NCI-H2196 (cell line): Measurements from ENCODE around the gene TNS4.

Experiments
- DNase-seq: peaks from one replicate; lab custom pipeline; 2025; ENCODE audit not compliant: unreplicated experiment; lab: John Stamatoyannopoulos, UW

The TNS4 gene

DNA sequence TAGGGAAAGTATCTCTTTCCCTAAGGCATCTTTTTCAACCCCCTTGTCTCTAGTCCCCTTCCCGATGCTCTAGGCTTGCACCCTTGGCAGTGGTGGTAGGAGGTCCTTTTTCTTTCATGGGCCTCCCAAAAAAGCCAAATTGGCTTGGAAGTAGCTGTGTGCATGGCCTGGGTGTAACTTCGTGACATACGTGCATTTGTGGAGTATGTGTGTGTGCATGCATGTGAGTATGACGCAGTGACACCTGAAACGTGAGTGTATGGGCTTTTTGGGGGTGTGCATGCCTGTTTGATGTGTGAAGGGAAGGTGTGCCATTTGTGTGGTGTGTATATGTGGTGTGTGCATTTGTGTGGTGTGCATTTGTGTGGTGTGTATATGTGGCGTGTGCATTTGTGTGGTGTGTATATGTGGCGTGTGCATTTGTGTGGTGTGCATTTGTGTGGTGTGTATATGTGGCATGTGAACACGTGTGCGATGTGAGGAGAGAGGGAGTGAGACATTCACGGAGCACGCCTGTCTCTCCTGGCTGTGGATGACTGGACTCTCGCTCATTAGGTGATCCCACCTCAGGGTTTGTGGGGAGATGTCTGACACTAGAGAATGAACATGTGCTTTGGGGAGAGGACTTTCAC, 42.5 kb downstream of the TNS4 start:
- DNase-seq = no peak

DNA sequence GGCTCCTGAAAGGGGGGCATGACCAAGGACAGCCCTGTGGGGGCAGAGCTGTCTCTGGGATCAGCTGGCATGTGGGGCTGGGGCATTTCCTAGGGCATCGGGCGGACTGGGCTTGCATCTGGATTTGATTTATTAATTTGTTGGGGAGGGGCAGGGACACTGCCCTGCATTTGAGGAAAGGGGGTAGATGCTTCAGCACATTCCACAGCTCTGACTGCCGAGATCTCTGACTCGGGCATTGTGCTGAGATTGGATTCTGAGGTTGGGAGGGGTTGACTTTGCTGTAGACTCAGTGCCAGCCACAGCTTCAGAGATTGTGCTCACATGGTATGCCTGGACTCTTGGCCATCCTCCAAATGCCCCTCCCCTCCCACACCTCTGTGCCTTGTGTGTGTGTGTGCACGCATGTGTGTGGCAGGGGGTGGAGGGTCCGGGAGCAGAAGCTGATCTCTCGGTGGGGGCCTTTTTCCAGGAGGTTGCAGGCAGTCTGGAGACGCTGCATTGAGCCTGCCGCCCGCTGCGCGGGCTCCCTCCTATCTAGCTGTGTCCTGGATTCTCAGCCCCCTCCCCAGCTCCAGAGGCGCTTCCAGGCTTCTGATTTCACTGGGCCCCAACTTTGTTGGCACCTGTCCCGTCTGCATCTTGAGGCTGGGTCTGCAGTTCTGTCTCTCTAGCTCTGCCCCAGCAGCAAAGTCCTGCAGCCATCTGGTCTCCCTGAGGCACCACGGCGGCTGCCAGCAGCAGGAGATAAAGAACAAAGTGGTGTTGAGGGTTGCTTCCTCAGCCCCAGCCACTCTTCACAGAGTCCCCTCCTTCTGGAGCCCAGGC, 43.2 kb downstream of the TNS4 start:
- DNase-seq = no peak

DNA sequence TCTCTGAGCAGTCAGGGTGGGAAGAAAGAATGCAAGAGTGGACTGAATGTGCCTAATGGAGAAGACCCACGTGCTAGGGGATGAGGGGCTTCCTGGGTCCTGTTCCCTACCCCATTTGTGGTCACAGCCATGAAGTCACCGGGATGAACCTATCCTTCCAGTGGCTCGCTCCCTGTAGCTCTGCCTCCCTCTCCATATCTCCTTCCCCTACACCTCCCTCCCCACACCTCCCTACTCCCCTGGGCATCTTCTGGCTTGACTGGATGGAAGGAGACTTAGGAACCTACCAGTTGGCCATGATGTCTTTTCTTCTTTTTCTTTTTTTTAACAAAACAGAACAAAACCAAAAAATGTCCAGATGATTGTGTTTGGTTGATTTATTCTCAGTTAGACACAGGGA, 44.1 kb downstream of the TNS4 start:
- DNase-seq = no peak

DNA sequence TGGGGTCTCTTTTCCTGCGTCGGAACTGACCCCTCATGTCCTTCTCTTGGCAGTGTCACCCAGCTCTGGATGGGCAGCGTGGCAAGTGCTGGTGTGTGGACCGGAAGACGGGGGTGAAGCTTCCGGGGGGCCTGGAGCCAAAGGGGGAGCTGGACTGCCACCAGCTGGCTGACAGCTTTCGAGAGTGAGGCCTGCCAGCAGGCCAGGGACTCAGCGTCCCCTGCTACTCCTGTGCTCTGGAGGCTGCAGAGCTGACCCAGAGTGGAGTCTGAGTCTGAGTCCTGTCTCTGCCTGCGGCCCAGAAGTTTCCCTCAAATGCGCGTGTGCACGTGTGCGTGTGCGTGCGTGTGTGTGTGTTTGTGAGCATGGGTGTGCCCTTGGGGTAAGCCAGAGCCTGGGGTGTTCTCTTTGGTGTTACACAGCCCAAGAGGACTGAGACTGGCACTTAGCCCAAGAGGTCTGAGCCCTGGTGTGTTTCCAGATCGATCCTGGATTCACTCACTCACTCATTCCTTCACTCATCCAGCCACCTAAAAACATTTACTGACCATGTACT, 44.9 kb downstream of the TNS4 start:
- no peak for DNase-seq

DNA sequence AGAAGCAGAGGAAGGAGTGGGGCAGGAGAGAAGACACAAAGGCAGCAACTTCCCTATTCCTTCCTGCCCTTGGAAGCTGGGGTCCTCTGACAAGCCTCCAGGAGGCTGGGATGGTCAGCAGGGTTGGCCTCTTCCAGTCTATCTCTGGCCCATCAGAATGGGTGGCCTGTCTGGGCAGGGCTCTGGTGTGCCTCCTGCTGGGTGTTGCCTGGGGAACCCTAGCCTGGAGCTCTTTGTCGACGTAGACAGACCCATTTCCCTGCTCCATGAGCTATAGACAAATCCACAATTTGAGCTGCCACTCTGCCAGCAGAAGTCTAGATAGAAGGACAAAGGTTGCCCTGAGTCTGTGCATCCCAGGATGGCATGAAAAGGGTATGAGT, 46.8 kb downstream of the TNS4 start:
- no peak for DNase-seq

DNA sequence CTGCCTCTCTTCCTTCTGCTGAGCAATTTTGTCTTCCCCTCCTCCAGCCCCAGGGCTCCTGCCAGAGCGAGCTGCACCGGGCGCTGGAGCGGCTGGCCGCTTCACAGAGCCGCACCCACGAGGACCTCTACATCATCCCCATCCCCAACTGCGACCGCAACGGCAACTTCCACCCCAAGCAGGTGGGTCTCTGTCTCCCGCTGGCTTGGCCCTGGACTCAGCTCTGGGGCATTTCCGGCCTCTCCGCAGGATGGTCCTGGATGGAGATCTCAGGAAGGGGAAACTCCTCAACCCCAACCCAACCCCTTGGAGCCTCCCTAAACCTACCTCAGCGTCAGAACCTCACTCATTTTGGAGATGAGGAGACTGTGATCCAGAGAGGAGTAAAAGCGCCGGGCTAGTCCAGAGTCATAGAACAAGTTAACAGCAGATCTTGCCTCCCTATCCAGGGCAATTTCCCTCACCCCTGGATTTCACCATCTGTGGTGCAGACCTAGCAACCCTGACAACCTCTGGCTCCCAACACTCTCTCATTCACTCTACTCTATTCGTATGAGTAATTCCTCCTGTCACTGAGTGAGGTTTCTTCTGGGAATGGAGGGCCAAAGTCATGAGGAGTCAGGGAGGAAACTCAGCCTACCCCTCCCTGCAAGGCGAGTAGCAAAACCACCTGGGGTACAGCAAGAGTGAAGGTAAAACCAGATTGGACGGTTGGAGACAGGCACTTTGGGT, 47.4 kb downstream of the TNS4 start:
- no peak for DNase-seq

DNA sequence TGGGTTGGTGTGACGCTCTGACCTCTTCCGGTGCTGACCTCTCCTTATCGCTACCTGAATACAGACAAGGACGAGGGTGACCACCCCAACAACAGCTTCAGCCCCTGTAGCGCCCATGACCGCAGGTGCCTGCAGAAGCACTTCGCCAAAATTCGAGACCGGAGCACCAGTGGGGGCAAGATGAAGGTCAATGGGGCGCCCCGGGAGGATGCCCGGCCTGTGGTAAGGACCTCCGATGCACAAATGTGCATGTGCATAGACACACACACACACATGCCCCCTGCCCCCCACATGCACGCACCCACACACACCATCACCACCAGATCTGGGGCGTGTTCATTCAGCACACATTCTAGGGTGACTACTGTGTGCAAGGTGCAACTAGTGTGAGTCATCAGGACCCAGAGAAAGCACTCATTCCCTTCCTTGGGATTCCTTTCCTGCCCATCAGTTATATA, 48.5 kb downstream of the TNS4 start:
- DNase-seq = no peak

DNA sequence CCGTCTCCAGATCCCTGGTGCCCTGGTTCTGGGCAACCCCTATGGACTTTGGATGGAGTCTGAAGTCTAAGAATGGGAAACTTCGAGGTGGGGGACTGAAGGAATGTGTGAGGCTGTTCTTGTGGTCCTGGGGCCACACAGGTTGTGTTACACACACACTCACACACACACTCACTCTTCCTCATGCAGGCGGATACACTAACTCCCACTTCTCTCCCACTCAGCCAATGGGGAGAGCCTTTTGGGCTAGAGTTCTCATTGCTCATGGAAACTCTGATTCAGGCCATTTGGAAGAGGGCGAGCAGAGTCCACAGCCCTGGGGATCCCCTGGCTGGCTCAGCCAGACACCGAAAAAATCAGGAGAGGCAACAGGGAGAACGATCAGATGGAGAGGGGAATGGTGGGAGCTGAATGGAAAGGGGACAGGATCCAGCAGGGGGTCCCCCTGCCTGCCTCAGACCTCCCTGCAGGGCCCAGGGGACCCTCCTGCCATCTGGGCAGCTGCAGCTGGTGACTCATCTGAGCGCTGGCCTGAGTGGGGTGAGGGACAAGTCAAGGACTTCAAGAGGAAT, 49.1 kb downstream of the TNS4 start:
- DNase-seq = no peak

DNA sequence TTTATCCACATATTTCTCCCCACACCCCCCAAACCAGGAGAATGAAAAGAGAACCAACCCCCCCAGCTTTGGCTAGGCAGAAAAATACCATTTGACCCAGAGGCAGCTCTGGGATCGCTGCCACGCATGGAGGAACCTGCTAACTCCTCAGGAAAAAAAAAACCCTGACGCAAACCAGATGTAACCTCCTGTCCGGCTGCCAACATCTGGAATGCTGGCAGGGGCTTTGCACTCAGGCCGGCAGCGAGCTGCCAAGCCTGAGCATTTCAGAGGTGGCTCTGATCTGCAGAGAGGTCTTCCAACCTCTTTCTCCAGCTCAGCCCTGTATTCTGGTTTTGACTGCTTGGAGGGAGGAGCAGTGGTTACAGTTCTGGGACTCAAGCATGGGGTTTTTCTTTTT, 50.0 kb downstream of the TNS4 start:
- DNase-seq = no peak

DNA sequence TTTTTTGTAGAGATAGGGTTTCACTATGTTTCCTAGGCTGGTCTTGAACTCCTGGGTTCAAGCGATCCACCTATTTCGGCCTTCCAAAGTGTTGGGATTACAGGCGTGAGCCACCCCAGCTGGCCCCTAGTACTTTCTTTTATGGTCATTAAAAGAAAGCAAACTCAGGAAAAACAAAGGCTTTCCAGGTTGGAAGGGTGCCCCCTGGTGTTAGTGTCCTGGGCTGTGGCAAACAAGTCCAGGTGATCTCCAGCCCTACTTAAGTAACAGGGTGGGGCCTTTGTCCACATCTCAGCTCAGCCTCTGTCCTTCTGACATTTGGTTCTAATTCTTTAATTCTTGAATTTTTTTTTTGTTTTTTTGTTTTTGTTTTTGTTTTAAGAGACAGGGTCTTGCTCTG, 51.2 kb downstream of the TNS4 start:
- DNase-seq = peak; percentile 3

DNA sequence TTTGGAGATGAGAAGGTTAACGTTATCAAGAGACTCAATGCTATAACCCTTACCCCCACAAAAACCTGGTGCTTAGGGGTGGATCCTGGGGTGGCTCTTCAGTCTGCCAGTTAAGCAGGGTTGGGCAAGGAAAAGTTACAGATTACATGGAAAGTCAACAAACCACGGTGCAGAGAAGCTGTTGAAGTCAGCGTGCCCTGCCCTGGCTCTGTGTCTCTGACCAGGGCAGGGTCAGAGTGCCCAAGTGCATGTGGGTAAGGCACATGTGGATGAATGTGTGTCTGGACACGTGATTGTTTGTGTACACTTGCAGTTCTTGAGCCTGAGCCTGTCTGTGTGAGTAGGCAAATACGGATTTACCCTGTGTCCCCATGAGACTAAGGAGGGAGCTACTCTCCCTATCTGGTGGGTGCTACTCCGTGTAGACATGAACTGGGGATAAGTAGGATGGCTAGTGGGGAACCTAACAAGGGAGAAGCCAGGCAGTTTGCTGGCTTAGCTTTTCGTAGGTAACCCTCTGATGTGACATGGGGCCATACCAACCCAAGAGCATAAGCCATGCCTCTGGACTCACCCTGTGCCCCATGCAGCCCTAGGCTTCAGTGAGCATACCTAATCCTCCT, 52.7 kb downstream of the TNS4 start:
- no peak for DNase-seq

DNA sequence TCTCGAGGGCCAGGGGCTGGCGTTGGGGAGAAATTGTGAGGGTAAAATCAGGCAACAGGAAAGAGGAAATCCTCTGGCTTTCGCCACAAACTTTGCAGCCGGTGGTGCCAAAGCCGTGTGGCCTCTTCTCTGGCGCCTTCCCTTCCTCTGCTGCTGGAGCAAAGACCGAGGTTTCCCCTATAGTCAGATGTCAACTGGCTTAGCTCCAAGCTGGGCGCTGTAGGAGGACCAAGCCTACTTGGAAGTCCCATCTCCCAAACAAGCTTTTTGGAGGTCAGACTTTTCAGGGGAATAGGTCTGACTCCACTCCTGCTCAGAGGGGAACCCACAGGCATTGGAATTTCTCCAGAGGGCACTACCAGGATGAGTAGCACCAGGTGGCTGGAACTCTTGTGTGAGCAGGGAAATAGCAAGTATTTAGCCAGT, 53.2 kb downstream of the TNS4 start:
- no peak for DNase-seq

DNA sequence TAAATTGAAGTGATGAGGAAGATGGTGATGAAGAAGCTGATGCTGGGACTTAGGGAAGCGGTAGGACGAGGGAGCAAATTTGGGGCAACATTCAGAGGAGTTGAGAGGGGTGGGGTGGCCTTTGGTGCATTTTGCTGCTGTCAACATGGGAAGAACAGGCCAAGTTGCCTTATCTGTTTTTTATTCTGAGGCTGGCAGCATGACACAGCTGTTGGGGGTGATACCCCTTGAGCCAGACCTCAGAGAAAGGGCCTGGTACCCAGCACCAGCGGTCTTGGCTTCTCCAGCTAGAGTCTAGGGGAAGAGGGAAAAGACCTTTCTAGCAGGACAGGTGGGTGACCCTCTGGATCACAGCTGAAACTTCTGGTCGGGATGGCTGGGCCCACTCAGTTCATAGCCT, 53.6 kb downstream of the TNS4 start:
- no peak for DNase-seq

DNA sequence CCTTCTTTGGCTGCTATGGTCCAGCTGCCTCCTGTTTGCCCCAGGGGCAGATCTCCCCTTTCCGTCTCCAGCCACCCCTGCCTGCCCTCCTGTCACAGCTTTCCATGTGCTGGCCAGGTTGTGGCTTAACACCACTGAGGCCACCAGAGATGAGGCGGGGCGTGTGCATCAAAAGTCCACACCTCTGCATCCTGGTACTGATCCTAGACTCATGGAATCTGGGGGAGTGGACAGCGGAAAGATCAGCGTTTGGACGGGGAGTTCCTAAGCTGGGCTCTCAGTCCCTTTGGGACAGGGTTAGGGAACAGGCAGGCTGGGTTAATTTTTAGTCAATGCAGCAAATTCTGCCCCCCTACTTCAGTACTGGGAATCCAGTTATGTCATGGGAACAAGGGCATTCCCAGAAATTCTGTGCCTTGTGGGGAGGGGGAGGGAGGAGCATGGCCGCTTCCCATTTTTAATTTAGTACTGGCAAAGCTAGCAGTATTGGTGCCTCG, 54.2 kb downstream of the TNS4 start:
- DNase-seq = no peak

DNA sequence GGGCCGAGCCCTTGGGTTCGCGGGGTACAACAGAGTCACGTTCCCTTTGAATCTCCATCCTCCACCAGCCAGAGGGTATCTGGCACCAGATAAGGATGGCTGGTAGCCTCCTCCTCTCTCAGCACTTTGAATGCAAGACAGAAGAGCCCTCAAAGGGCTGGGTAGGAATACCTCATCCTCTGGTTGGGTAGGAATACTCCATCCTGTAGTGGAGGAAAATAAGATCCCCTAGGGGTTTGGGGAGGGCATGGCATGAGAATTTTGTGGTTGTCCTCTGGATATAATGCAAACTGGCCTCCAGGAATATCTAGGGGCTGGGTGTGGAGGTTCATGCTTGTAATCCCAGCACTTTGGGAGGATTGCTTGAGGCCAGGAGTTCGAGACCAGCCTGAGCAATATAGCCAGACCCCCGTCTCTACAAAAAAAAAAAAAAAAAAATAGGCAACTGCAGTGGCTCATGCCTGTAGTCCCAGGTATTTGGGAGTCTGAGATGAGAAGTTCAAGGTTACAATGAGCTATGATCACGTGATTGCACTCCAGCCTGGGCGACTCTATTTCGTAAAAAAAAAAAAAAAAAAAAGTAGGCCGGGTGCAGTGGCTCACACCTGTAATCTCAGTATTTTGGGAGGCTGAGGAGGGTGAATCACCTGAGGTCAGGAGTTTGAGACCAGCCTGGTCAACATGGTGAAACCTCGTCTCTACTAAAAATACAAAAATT, 55.5 kb downstream of the TNS4 start:
- no peak for DNase-seq

DNA sequence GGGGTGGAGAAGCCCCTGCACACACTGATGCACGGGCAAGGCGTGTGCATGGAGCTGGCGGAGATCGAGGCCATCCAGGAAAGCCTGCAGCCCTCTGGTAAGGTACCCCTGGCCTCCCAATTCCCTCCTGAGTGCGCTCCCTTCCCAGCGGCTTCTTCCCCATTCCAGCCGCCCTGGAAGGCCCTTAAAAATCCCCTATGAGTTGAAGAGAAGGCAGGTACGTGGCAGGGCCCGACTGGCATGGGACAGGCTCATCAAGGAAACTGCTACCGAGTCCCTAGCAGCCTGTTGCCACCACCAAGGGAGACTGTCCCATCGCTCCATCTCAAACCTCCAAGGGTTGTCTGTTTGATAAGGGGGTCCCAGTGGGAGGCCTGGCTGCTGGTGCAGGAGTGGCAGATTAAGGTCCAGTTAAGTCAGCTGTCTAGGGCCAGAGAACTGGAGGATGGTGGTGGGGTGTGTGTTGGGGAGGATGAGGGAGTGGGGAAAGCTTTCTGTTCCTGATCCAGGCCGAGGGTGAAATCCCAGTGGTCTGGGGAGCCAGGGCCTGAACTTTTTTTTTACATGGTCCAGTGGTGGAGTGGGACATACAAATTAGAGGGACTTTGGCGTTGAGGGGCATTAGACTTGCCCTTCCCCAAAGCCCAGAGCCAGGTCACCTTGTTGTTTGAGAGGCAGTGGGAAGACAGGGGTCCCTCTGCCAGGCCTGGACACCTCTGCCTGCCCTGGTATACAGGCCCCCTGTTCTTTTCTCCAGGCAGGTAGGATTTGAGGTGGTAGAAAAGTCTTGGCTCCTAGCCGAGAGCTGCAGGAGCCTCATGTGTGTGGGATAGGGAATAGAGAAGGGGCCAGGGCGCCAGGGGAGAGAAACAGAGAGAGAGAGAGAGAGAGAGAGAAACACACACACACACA, 57.2 kb downstream of the TNS4 start:
- no peak for DNase-seq

DNA sequence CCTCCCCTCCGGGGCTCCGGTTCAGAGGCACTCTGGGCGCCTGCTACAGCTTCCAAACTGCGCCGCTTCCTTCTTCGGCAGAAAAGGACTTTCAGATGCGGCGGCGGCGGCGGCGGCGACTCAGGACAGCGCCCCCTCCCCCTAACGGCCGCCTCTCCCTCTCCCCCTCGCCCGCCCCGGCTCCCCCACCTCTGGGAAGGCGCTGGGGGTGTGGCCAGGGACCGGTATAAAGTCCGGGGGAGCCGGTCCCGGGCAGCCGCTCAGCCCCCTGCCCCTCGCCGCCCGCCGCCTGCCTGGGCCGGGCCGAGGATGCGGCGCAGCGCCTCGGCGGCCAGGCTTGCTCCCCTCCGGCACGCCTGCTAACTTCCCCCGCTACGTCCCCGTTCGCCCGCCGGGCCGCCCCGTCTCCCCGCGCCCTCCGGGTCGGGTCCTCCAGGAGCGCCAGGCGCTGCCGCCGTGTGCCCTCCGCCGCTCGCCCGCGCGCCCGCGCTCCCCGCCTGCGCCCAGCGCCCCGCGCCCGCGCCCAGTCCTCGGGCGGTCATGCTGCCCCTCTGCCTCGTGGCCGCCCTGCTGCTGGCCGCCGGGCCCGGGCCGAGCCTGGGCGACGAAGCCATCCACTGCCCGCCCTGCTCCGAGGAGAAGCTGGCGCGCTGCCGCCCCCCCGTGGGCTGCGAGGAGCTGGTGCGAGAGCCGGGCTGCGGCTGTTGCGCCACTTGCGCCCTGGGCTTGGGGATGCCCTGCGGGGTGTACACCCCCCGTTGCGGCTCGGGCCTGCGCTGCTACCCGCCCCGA, 58.0 kb downstream of the TNS4 start, which contains the start of gene IGFBP4:
Gene IGFBP4 (plus strand): TSS at position 255 of the 792 bp plus-strand sequence. CDS start 286 bp downstream, at position 541.
- DNase-seq = peak; percentile 51
